ENCODE data around the gene LRRTM3. TPM values are rescaled to one million over a fixed set of nuclear protein-coding genes. Genes with fewer than 3 reads are reported as not detected.

The LRRTM3 gene
- 0.21 and 0.33 TPM in 2 replicates for total RNA-seq (2014; rRNA removed; shearing (Covaris generic))

DNA sequence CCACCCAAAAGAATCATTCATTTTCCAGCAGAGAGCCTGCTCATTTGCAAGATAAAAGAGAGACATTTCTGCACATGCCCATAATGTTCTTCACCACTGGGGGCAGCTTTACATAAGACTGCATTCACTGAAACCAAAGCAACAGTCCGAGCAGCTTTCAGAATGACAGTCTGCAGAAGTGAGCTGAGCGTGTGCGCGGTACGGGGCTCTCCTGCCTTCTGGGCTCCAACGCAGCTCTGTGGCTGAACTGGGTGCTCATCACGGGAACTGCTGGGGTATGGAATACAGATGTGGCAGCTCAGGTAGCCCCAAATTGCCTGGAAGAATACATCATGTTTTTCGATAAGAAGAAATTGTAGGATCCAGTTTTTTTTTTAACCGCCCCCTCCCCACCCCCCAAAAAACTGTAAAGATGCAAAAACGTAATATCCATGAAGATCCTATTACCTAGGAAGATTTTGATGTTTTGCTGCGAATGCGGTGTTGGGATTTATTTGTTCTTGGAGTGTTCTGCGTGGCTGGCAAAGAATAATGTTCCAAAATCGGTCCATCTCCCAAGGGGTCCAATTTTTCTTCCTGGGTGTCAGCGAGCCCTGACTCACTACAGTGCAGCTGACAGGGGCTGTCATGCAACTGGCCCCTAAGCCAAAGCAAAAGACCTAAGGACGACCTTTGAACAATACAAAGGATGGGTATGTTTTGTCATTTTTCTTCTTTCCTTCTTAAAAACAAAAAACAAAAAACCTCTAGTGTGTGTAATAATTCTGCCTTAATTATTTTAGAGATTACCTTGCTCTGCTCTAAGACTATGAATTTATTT is at the start of gene LRRTM3:
LRRTM3 (plus strand) TSS at position 141 of the 820 bp plus-strand sequence.
- Histone ChIP-seq H3K4me3 (ENCODE audit: insufficient read depth, low read depth, low read length) (no peak within 1 kb of the TSS), H3K36me3 (replicated peaks; ENCODE audit: control insufficient read depth, insufficient read depth, low read length) (no peaks in the 10 kb centered on the region), H3K27me3 (ENCODE audit: control insufficient read depth, insufficient read depth, low read length) (peaks cover 19% of the 10 kb centered on the region)
- peak; percentile 58 for DNase-seq

DNA sequence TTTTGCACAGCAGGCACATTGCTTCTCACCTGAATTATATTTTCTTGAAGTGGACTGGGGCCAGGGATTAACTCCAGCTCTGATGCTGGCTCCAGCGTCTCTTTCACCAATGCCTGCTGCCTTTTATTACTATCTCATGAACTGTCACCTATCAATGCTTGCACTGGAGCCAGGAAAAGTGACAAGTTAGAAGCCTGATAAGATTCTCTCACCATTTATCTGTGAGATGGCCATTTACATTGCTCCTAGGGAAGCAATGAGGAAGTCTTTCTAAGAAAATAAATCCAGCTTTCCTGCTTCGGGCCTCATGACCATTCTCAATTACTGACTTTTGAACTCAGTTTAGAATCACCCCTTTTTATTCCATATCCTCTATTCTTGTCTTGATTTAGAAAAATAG is 48.5 kb upstream of the LRRTM3 start:
- no peaks in the 10 kb centered on the region for H3K36me3 ChIP-seq (replicated peaks; ENCODE audit: control insufficient read depth, insufficient read depth, low read length)
- DNase-seq = no peak
- no peak overlapping the region for H3K4me3 ChIP-seq (ENCODE audit: insufficient read depth, low read depth, low read length)
- H3K27me3 ChIP-seq (ENCODE audit: control insufficient read depth, insufficient read depth, low read length) = no peaks in the 10 kb centered on the region

DNA sequence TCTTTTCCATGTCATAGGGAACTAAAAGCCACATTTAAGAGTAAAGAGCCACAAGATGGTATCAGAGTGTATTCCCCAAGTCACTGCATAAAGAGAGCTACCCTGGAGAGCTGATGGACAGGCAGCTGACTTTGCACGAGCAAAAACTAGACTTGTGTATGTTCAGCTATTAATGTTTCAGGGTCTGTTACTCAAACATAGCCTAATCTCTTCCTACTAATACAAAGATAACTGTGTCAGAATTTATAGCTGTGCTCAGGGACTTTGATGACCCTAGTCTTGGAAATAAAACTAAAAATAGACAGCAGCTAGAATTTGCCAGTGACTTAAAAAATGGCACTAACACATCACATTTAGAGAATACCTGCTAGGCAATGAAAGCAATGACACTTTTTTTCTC is 45.5 kb upstream of the LRRTM3 start:
- H3K27me3 ChIP-seq (ENCODE audit: control insufficient read depth, insufficient read depth, low read length) = no peaks in the 10 kb centered on the region
- no peak for DNase-seq
- no peak overlapping the region for H3K4me3 ChIP-seq (ENCODE audit: insufficient read depth, low read depth, low read length)
- H3K36me3 ChIP-seq (replicated peaks; ENCODE audit: control insufficient read depth, insufficient read depth, low read length) = no peaks in the 10 kb centered on the region

DNA sequence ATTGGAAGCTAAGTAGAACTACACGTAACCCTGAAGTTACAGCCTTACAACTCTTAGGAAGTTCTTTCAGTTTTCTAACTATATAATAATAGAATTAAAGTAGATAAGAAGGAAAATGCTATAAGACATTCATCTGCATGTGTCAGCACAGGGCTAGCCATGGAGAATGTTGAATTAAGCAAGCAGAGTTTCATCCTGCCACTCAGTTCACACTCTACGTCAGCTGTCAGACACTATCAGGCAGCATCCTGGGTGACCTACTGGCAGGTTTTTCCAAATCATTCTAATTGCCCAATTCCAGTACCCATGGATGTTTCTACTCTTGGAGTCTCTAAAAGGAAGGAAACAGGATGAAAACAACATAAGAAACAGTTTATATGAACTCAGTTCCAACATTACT is 45.0 kb upstream of the LRRTM3 start:
- H3K4me3 ChIP-seq (ENCODE audit: insufficient read depth, low read depth, low read length) = no peak overlapping the region
- H3K36me3 ChIP-seq (replicated peaks; ENCODE audit: control insufficient read depth, insufficient read depth, low read length) = no peaks in the 10 kb centered on the region
- H3K27me3 ChIP-seq (ENCODE audit: control insufficient read depth, insufficient read depth, low read length) = no peaks in the 10 kb centered on the region
- no peak for DNase-seq

DNA sequence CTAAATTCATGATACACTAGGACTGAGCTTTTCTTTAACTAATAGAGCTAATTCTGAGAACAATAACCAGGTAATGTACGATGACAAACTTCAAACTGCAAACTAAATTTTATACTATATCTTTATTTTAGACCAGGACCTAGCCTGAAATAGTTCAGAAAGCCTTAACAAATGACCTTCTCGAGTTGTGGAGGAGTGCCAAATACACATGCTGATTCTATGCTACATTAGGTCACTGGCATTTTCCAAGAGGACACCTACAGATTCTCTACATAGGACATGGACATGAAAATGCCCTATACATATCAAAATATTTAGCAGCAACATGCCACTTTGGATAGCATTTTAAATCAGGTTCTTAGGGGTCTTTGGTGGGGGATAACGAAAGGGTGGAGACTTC is 44.0 kb upstream of the LRRTM3 start:
- Histone ChIP-seq H3K4me3 (ENCODE audit: insufficient read depth, low read depth, low read length) (no peak overlapping the region), H3K27me3 (ENCODE audit: control insufficient read depth, insufficient read depth, low read length) (no peaks in the 10 kb centered on the region), H3K36me3 (replicated peaks; ENCODE audit: control insufficient read depth, insufficient read depth, low read length) (no peaks in the 10 kb centered on the region)
- no peak for DNase-seq

DNA sequence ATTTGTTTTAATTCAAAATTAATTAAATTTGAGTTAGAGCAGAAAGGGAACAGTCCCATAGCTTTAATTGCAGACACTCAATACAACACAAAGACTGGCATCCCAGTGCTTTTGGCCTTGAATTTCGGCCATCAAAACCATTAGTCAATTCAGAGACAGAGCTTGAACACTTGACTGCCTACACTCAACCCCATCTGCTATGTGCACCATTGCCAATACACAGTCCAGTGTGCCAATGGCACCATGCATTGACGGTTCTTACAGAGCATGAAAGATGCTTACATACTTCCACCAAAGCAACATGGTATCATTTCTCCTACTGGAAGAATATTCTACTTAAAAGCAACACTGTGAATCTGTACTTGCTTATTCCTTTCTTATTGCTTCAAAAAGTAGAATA is 43.6 kb upstream of the LRRTM3 start:
- H3K4me3 ChIP-seq (ENCODE audit: insufficient read depth, low read depth, low read length) = no peak overlapping the region
- no peaks in the 10 kb centered on the region for H3K27me3 ChIP-seq (ENCODE audit: control insufficient read depth, insufficient read depth, low read length)
- DNase-seq = no peak
- no peaks in the 10 kb centered on the region for H3K36me3 ChIP-seq (replicated peaks; ENCODE audit: control insufficient read depth, insufficient read depth, low read length)

DNA sequence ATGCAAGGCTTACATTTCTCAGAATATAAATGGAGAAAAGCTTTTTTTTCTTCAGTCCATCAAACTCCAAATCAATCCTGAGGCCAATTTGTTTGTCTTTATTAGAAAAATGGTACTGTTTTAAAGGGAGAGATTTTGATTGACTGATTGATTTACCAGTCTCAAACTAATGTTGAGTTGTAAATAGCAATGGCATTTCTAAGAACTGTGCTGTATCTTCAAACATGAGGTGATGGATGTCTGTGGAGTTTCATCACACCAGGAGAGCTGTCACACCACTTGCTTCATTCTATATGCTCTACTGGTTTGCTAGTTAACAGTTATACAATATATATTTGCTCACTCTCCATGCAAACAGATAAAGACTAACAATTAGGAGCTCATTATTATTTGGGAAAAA is 39.0 kb upstream of the LRRTM3 start:
- no peaks in the 10 kb centered on the region for H3K27me3 ChIP-seq (ENCODE audit: control insufficient read depth, insufficient read depth, low read length)
- no peak overlapping the region for H3K4me3 ChIP-seq (ENCODE audit: insufficient read depth, low read depth, low read length)

DNA sequence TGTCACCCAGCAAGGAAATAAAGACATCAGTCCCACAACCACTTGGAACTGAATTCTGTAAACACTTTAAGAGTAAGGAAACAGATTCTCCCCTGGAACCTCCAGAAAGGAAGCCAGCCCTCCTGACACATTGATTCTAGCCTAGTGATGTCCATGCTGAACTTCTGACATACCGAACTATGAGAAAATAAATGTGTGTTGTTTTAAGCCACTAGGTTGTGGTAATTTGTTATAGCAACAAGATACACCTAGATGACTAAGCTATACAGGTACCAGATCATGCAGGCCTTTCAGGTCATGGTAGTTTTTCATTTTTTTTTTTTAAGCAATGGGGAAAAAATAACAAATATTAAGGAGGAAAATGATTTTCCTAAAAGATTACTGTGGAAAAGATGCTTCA is 37.6 kb upstream of the LRRTM3 start:
- Histone ChIP-seq H3K27me3 (ENCODE audit: control insufficient read depth, insufficient read depth, low read length) (no peaks in the 10 kb centered on the region), H3K36me3 (replicated peaks; ENCODE audit: control insufficient read depth, insufficient read depth, low read length) (no peaks in the 10 kb centered on the region), H3K4me3 (ENCODE audit: insufficient read depth, low read depth, low read length) (no peak overlapping the region)
- DNase-seq = no peak

More for the DNA sequence above, 39.0 kb upstream of the LRRTM3 start:
- H3K36me3 ChIP-seq (replicated peaks; ENCODE audit: control insufficient read depth, insufficient read depth, low read length) = no peaks in the 10 kb centered on the region
- no peak for DNase-seq

DNA sequence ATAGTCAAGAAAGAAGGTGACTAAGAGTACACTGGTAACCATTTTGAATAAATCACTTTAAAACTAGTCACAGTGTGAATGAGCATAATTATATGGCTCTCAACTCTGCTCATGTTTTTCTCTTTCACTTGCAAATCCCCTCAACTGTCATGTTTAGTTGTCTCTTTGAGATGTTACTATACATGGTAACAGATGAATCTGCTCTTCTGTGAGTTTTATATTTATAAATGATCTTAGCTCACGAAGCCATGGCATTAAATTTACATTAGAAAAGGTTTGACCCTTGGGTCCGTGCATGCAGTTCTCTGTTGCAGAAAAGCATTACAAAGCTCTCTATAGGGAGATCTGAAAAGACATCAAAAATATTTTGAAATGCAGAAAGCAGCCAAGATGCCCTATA is 33.0 kb upstream of the LRRTM3 start:
- no peak for DNase-seq
- Histone ChIP-seq H3K4me3 (ENCODE audit: insufficient read depth, low read depth, low read length) (no peak overlapping the region), H3K36me3 (replicated peaks; ENCODE audit: control insufficient read depth, insufficient read depth, low read length) (no peaks in the 10 kb centered on the region), H3K27me3 (ENCODE audit: control insufficient read depth, insufficient read depth, low read length) (no peaks in the 10 kb centered on the region)

DNA sequence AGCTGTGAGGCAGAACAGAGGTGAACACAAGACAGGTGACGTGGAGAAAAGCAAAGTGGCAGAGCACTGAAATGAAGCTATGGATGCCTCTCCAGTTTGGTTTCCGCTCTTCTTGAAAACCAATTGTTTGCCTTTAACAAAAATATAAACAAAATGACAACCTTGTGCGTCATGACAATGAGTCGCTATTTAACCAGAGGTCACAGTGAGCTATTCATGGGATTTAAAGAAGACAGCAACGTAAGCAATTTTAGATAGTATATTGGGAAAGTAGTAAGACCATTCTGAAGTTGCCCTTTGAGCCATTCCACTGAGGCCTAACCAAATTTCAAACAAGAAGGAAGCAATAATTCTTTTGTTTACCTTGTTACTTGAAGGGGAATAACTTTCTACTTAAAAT is 15.2 kb upstream of the LRRTM3 start:
- DNase-seq = no peak
- Histone ChIP-seq H3K27me3 (ENCODE audit: control insufficient read depth, insufficient read depth, low read length) (no peaks in the 10 kb centered on the region), H3K4me3 (ENCODE audit: insufficient read depth, low read depth, low read length) (no peak overlapping the region), H3K36me3 (replicated peaks; ENCODE audit: control insufficient read depth, insufficient read depth, low read length) (no peaks in the 10 kb centered on the region)

DNA sequence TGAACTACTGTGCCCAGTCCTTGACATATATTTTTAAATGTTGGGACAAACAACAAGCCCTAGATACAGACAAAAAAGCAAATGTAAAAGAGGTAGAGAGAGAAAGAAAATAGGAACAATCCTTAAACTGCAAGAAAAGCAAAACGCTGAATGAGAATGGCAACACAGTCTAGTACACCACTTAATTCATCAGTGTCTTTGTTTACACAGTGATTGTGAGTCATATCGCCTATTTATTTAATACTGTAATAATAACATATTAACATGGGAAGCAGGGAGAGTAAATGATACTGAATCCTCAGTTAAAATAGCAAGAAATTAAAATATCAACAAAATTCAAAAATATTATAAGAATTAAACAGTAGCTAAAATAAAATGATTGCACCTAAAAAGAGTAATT is 9.8 kb upstream of the LRRTM3 start:
- DNase-seq = no peak
- H3K4me3 ChIP-seq (ENCODE audit: insufficient read depth, low read depth, low read length) = no peak overlapping the region
- H3K27me3 ChIP-seq (ENCODE audit: control insufficient read depth, insufficient read depth, low read length) = no peaks in the 10 kb centered on the region
- no peaks in the 10 kb centered on the region for H3K36me3 ChIP-seq (replicated peaks; ENCODE audit: control insufficient read depth, insufficient read depth, low read length)

DNA sequence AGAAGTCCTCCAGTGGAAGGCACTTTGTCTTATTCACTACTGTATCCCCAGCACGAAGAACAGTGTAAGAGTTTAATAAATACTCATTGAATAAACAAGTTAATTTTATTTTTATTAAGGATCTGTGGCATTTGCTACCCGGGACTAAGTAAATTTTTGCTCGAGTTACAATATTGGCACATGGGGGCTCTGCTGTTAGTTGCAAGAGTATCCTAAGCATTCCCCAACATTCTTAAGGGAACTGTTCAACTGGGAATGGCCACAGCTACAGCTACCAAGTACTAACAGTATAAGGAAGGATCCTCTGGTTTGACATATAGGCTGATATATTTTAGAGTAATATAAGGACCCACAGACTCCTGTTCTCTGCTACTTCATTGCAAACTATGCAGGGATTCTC is 8.7 kb upstream of the LRRTM3 start:
- DNase-seq = peak; percentile 46
- H3K36me3 ChIP-seq (replicated peaks; ENCODE audit: control insufficient read depth, insufficient read depth, low read length) = no peaks in the 10 kb centered on the region
- no peak overlapping the region for H3K4me3 ChIP-seq (ENCODE audit: insufficient read depth, low read depth, low read length)
- no peaks in the 10 kb centered on the region for H3K27me3 ChIP-seq (ENCODE audit: control insufficient read depth, insufficient read depth, low read length)

DNA sequence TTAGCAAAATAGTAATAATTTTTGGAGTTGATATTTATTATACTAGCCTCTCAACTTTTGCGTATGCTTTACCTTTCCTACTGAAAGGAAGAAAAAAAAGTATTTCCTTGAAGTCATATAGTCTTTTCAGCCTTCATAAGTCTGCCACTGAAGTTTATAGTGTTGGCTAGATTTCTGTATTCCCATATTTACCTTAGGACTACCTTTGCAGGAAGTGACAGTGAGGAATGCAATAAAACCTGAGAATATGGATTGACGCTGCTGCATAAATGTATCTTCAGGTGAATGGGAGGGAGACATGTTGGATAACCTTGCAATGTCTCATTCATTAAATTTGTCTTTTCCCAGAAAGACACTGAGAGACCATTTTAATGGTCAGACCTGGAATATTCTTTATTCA is 6.6 kb upstream of the LRRTM3 start:
- Histone ChIP-seq H3K27me3 (ENCODE audit: control insufficient read depth, insufficient read depth, low read length) (no peaks in the 10 kb centered on the region), H3K4me3 (ENCODE audit: insufficient read depth, low read depth, low read length) (no peak overlapping the region), H3K36me3 (replicated peaks; ENCODE audit: control insufficient read depth, insufficient read depth, low read length) (no peaks in the 10 kb centered on the region)
- DNase-seq = no peak

DNA sequence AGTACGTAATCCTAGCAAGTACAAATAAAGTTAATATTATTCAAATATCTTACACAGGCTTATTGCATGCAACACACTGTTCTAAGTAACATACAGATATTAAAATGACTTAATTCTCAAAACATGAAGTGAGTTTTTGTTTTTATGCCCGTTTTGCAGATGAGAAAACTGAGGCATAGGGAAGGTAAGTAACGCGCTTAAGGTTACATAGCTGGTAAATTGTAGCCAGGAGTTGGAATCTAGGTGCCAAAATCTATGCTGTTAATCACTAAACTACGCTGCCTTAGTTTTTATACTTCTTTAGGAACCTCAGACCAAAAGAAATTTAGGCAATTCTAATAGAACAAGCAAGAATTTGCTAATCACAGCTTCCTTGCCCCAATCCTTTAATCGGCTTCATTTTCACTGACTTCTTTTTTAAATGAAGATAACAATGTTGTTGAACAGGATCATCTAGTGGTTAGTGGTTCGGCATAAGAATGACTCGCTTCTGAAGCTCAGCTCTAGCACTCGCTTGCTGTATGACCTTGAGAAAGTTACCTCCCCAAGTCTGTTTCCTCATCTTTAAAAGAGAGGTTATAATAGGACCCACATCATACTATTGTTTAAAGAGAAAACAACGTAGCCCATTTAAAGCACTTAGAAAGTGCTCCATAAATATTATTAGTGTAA is 1.0 kb upstream of the LRRTM3 start:
- peaks cover 19% of the 10 kb centered on the region for H3K27me3 ChIP-seq (ENCODE audit: control insufficient read depth, insufficient read depth, low read length)

DNA sequence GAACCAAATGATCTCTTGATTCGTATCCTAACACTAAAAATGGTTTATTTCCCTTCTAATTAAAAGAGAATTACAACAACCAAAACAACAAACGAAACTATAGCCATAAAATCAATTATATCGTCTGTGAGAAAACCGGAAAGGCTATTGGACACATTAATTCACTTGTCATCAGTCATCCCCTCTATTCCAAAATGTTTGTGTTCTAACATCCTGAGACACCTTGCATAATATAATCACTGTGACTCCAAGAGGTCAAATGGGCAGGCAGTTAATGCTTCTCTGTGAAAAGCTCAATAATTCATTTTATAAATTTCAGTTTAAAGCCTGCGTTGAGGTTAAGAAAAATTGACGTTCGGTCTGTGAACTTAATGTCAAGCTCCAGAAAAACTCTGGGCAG is 463 bp upstream of the LRRTM3 start:
- Histone ChIP-seq H3K27me3 (ENCODE audit: control insufficient read depth, insufficient read depth, low read length) (peaks cover 19% of the 10 kb centered on the region), H3K4me3 (ENCODE audit: insufficient read depth, low read depth, low read length) (no peak overlapping the region), H3K36me3 (replicated peaks; ENCODE audit: control insufficient read depth, insufficient read depth, low read length) (no peaks in the 10 kb centered on the region)
- DNase-seq = no peak

More for the DNA sequence above, 1.0 kb upstream of the LRRTM3 start:
- DNase-seq = no peak
- H3K4me3 ChIP-seq (ENCODE audit: insufficient read depth, low read depth, low read length) = no peak overlapping the region
- no peaks in the 10 kb centered on the region for H3K36me3 ChIP-seq (replicated peaks; ENCODE audit: control insufficient read depth, insufficient read depth, low read length)

Data from H7 (cell line).